Esophagus squamous epithelium (tissue), 5 donors: ENCODE measurements around the gene GPC4. TPM values are rescaled to one million over a fixed set of nuclear protein-coding genes. Genes with fewer than 3 reads are reported as not detected.

Experiments used
- DNase-seq: peaks from one replicate; lab custom pipeline; 2025; lab: John Stamatoyannopoulos, UW
- H3K27ac ChIP-seq, 4 donors: fragments of 200-600 bp; sonication (generic); one replicate each; pipeline ENCODE4 v1.5.1; 2016 to 2019; ENCODE audit warnings: mild to moderate bottlenecking in 1 of 4
- H3K27me3 ChIP-seq, 4 donors: fragments of 200-600 bp; sonication (generic); 1 replicate in 3 of 4; 2 replicates in 1 of 4; pipeline versions ENCODE4 v1.5.1 to v1.6.0; 2017 to 2021; ENCODE audit warnings: antibody characterized with exemption in 1 of 4
- H3K36me3 ChIP-seq, 3 donors: fragments of 200-600 bp; sonication (generic); one replicate each; pipeline ENCODE4 v1.5.1; 2016 to 2019
- H3K4me1 ChIP-seq, 3 donors: fragments of 200-600 bp; sonication (generic); one replicate each; pipeline ENCODE4 v1.5.1; 2017 to 2019
- H3K4me3 ChIP-seq, 4 donors: fragments of 200-600 bp; sonication (generic); 1 replicate in 3 of 4; 2 replicates in 1 of 4; pipeline ENCODE4 v1.5.1; 2016 to 2019; ENCODE audit warnings: mild to moderate bottlenecking in 2 of 4, moderate library complexity in 1 of 4
- H3K9me3 ChIP-seq, 3 donors: fragments of 200-600 bp; sonication (generic); one replicate each; pipeline ENCODE4 v1.5.1; 2016 to 2019
- CTCF ChIP-seq, 6 experiments: fragments of 450-650 bp in 4 of 6; fragments of 200-600 bp in 2 of 6; sonication (generic) in 2 of 6; IDR thresholded peaks; one replicate each; pipeline ENCODE4 v1.5.1; 2016 to 2019; ENCODE audit warnings: antibody characterized with exemption in 6 of 6, mild to moderate bottlenecking in 4 of 6, moderate library complexity in 4 of 6
- POLR2A ChIP-seq, 4 donors: fragments of 450-650 bp; IDR thresholded peaks; one replicate each; pipeline ENCODE4 v1.6.1; 2017; ENCODE audit warnings: antibody characterized with exemption in 4 of 4, mild to moderate bottlenecking in 4 of 4, moderate library complexity in 3 of 4
- WGBS, 2 donors: methylation state at CpG; one replicate each; pipeline ENCODE4 v1.1.5; 2018; 5-methylcytosine and 5-hydroxymethylcytosine counted together
- intact Hi-C: fragments of 100-400 bp; cut with DNase I; formaldehyde crosslinking; loops from one replicate; pipeline ENCODE4 v1.15.0; 2022
- total RNA-seq, 4 donors: library from RNA; depleted of rRNA; stranded (reverse); fragments of >200 nt; gene quantifications; one replicate each; pipeline ENCODE4 v1.1.0, GENCODE V29; 2016
- donor health status: DM: yes; HTN: yes; CAD: no.

The GPC4 gene
- total RNA-seq, 4 donors from 2014 or later = 1.3 to 8.2 (median 3.1) TPM

DNA sequence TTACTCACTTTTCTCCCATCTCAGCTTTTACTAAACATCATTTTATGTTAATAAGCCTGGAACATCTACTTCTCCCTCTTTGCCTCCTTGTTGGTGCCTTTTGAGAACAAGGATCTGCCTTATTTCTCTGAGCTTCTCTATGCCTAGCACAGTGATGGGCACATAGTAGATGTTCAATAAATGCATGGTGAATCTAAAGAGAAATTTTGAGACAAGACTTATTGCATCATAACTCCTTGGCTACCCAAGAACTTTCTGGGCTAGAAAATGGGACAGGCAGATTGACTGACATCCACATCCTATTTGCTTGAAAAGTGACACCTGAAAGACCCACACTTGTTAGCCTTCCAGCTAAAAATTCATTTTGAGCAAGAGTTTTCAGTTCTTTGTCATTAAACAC, 109.9 kb downstream of the GPC4 start:
- TF ChIP-seq POLR2A (IDR thresholded peaks at IDR 0.05) = no peak
- no peak for TF ChIP-seq CTCF (IDR thresholded peaks at IDR 0.05)
- no peaks in the 10 kb centered on the region for H3K27me3 ChIP-seq
- H3K4me3 ChIP-seq = no peak overlapping the region
- intact Hi-C loops = no loop called here
- no peak for DNase-seq
- no peak overlapping the region for H3K27ac ChIP-seq
- no peaks in the 10 kb centered on the region for H3K4me1 ChIP-seq
- H3K9me3 ChIP-seq = no peaks in the 10 kb centered on the region
- H3K36me3 ChIP-seq = no peaks in the 10 kb centered on the region

DNA sequence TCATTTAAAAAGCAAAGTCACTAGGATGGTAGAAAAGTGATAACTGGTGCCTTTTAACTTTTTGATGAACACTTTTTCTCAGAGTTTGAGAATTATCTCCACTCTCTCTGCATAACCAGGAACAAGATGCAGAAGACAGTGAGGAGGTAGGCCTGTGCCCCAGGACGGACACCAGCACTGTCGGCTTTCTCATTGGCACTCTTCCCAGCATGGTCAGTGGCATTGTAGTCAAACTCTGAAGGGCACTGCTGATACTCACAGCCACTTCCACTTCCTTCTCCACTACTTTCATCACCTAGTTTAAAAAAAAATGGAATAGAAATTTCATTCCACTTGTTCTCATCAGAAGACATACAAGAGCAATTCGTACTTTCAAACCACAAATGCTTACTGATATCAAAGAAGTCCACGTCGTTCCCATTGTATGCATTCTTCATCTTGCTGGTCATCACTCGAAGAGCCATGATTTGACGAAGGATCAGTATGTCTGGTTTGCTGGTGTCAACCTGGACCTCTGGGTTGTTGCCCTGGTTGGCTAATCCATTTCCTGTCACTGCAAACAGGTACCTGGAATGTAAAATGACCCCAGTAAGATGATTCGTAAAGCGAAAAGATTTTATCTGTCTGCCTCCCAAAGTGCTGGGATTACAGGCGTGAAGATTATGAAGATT, 112.4 kb downstream of the GPC4 start:
- no peak for DNase-seq
- WGBS, 2 donors = 88 to 96% methylated on average over 10 of the region's 10 CpGs

DNA sequence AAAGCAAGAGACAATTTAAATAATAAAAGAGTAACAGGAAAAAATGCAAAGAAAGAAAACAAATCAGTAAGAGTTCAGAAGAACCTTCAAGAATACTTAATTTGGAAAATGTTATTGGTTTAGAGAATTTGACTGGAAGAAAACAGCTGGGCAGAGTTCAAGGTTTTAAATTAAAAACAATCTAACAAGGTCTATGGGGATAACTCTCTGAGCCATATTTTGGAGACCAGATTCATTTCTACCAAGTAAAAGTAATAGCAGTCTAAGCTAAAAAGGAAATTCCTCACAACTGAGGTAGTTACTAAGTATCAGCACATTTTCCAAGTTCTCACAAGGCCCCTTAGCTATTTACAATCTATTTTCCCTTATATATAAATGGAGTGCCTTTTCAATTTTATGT, 114.7 kb downstream of the GPC4 start:
- Histone ChIP-seq H3K36me3 (no peaks in the 10 kb centered on the region), H3K4me1 (no peaks in the 10 kb centered on the region), H3K27me3 (no peaks in the 10 kb centered on the region), H3K27ac (no peak overlapping the region), H3K9me3 (no peaks in the 10 kb centered on the region), H3K4me3 (no peak overlapping the region)
- intact Hi-C loops = no loop called here
- no peak for TF ChIP-seq POLR2A (IDR thresholded peaks at IDR 0.05)
- TF ChIP-seq CTCF (IDR thresholded peaks at IDR 0.05) = no peak
- DNase-seq = no peak

More for the DNA sequence above, 112.4 kb downstream of the GPC4 start:
- Histone ChIP-seq H3K4me1 (no peaks in the 10 kb centered on the region), H3K9me3 (no peaks in the 10 kb centered on the region), H3K4me3 (no peak overlapping the region), H3K27ac (no peak overlapping the region), H3K36me3 (no peaks in the 10 kb centered on the region), H3K27me3 (no peaks in the 10 kb centered on the region)
- TF ChIP-seq POLR2A (IDR thresholded peaks at IDR 0.05) (no peak), CTCF (IDR thresholded peaks at IDR 0.05) (no peak)
- intact Hi-C loops = no loop called here

DNA sequence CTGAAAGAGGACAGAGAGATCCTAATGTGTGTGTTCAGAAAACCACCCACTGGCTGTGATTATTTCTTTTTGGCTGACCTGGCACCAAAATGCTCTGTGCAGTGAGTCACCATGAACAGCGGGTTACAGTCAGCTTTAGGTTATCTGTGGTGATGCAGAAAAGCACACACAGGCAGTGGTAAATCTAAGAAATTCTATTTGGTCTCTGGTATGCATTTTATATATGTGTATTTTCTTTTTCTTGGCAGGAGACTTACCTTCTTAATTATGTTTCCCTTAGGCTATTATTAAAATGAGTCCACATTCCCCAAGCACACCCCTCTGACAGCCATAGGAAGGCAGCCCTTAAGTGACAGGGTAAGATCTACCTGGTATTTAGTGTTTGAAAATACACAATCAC, 118.0 kb downstream of the GPC4 start:
- Histone ChIP-seq H3K4me1 (no peaks in the 10 kb centered on the region), H3K27me3 (no peaks in the 10 kb centered on the region), H3K27ac (no peak overlapping the region), H3K36me3 (no peaks in the 10 kb centered on the region), H3K9me3 (no peaks in the 10 kb centered on the region), H3K4me3 (no peak overlapping the region)
- no peak for TF ChIP-seq CTCF (IDR thresholded peaks at IDR 0.05)
- TF ChIP-seq POLR2A (IDR thresholded peaks at IDR 0.05) = no peak
- intact Hi-C loops = no loop called here
- 31 to 38% methylated on average over 1 of the region's 1 CpG for WGBS, 2 donors
- DNase-seq = no peak

GRCh38 chrX:133294126-133294525, 121.2 kb downstream of the GPC4 start:
- Histone ChIP-seq H3K4me3 (no peak overlapping the region), H3K36me3 (no peaks in the 10 kb centered on the region), H3K9me3 (no peaks in the 10 kb centered on the region), H3K4me1 (no peaks in the 10 kb centered on the region), H3K27me3 (no peaks in the 10 kb centered on the region), H3K27ac (no peak overlapping the region)
- TF ChIP-seq CTCF (IDR thresholded peaks at IDR 0.05) (no peak), POLR2A (IDR thresholded peaks at IDR 0.05) (no peak)
- WGBS, 2 donors = 33 to 60% methylated on average over 1 of the region's 1 CpG
- no peak for DNase-seq
- intact Hi-C loops = no loop called here
